Keratinocyte (primary cell): ENCODE results near the gene MXRA8. TPM values are rescaled to one million over a fixed set of nuclear protein-coding genes. Genes with fewer than 3 reads are reported as not detected.

ENCODE experiments used
- DNase-seq: peaks from one replicate; pipeline ENCODE4 v3.0.0-alpha.2; 2011; ENCODE audit warnings: low read depth, missing footprints, low spot score
- FAIRE-seq: peaks from 2 replicates; lab custom pipeline; 2011; peaks lifted over from hg19 to GRCh38; lab: Jason Lieb, UNC
- H2AFZ ChIP-seq: 2 replicates; pipeline ENCODE4 v1.6.0; 2012; ENCODE audit warnings: low read length, control low read depth, inconsistent platforms; ENCODE audit not compliant: control insufficient read depth
- H3K27ac ChIP-seq: 2 replicates; pipeline ENCODE4 v1.5.1; 2011; ENCODE audit warnings: low read length; ENCODE audit not compliant: control insufficient read depth, insufficient read depth
- H3K27me3 ChIP-seq: 3 replicates; pipeline ENCODE4 v1.6.0; 2011; ENCODE audit warnings: low read length; ENCODE audit not compliant: control insufficient read depth, insufficient read depth; ENCODE audit errors: extremely low read depth
- H3K36me3 ChIP-seq, 2 experiments: 2 replicates in 1 of 2; 3 replicates in 1 of 2; pipeline ENCODE4 v1.5.1; 2011; ENCODE audit warnings: low read length in 2 of 2, mild to moderate bottlenecking in 1 of 2; ENCODE audit not compliant: control insufficient read depth in 2 of 2, insufficient read depth in 2 of 2; ENCODE audit errors: extremely low read depth in 1 of 2
- H3K4me1 ChIP-seq: 3 replicates; pipeline ENCODE4 v1.5.1; 2011; ENCODE audit warnings: low read length; ENCODE audit not compliant: control insufficient read depth, insufficient read depth; ENCODE audit errors: extremely low read depth
- H3K4me2 ChIP-seq: 3 replicates; pipeline ENCODE4 v1.6.0; 2011; ENCODE audit warnings: low read depth, low read length; ENCODE audit not compliant: control insufficient read depth, insufficient read depth; ENCODE audit errors: extremely low read depth
- H3K4me3 ChIP-seq, 3 experiments: fragments of 200-600 bp in 1 of 3; sonication (generic) in 1 of 3; 2 replicates in 2 of 3; 3 replicates in 1 of 3; pipeline ENCODE4 v1.5.1; 2011 to 2016; ENCODE audit warnings: low read length in 3 of 3, mild to moderate bottlenecking in 3 of 3, control low read depth in 2 of 3, inconsistent platforms in 1 of 3, low read depth in 1 of 3, mixed read lengths in 1 of 3, mixed run types in 1 of 3, moderate library complexity in 1 of 3; ENCODE audit not compliant: control insufficient read depth in 2 of 3, insufficient read depth in 2 of 3; ENCODE audit errors: extremely low read depth in 1 of 3
- H3K79me2 ChIP-seq: 2 replicates; pipeline ENCODE4 v1.6.0; 2012; ENCODE audit warnings: low read length; ENCODE audit not compliant: control insufficient read depth, insufficient read depth
- H3K9ac ChIP-seq: 3 replicates; pipeline ENCODE4 v1.6.0; 2011; ENCODE audit warnings: low read length; ENCODE audit not compliant: control insufficient read depth, insufficient read depth; ENCODE audit errors: extremely low read depth
- H3K9me1 ChIP-seq: 3 replicates; pipeline ENCODE4 v1.6.0; 2011; ENCODE audit warnings: low read length; ENCODE audit not compliant: control insufficient read depth, insufficient read depth; ENCODE audit errors: extremely low read depth
- H3K9me3 ChIP-seq: 2 replicates; pipeline ENCODE4 v1.5.1; 2012; ENCODE audit warnings: low read depth, low read length; ENCODE audit not compliant: control insufficient read depth
- H4K20me1 ChIP-seq: 3 replicates; pipeline ENCODE4 v1.6.0; 2011; ENCODE audit warnings: low read length; ENCODE audit not compliant: control insufficient read depth, insufficient read depth; ENCODE audit errors: extremely low read depth
- CTCF ChIP-seq, 3 experiments: IDR thresholded peaks in 1 of 3; conservative IDR thresholded peaks in 1 of 3; optimal IDR thresholded peaks in 1 of 3; 2 replicates in 2 of 3; 3 replicates in 1 of 3; pipeline versions ENCODE3 to v1.5.1; 2011; ENCODE audit warnings: low read length in 3 of 3, mild to moderate bottlenecking in 3 of 3, moderate library complexity in 2 of 3, control low read depth in 1 of 3, inconsistent platforms in 1 of 3; ENCODE audit not compliant: insufficient read depth in 2 of 3; ENCODE audit errors: extremely low read depth in 1 of 3
- EZH2 ChIP-seq: IDR thresholded peaks from one replicate; pipeline ENCODE4 v1.6.1; 2012; ENCODE audit warnings: inconsistent platforms, mild to moderate bottlenecking, low read length, moderate library complexity
- dilution Hi-C: fragments of 300-500 bp; cut with MboI; formaldehyde crosslinking; loops from one replicate; pipeline ENCODE4 v1.7.0; 2020; ENCODE audit warnings: low sequenced_read_pairs; ENCODE audit not compliant: extremely low pct_ligation_motif_present
- polyA plus RNA-seq, 5 experiments: library from polyadenylated mRNA; depleted of rRNA in 3 of 5; stranded (reverse) in 3 of 5; stranded (forward) in 1 of 5; unstranded in 1 of 5; fragments of >200 nt; gene quantifications; 1 replicate in 1 of 5; 2 replicates in 3 of 5; 3 replicates in 1 of 5; pipeline versions ENCODE4 v1.2.1 to v1.2.3, GENCODE V29; 2011 to 2012; ENCODE audit warnings: missing spikeins in 2 of 5, low read depth in 1 of 5, low replicate concordance in 1 of 5

The MXRA8 gene
- polyA plus RNA-seq, 1 donor (not counting 4 experiments of a cell fraction or from before 2014, with no cell fraction given) = not detected

DNA sequence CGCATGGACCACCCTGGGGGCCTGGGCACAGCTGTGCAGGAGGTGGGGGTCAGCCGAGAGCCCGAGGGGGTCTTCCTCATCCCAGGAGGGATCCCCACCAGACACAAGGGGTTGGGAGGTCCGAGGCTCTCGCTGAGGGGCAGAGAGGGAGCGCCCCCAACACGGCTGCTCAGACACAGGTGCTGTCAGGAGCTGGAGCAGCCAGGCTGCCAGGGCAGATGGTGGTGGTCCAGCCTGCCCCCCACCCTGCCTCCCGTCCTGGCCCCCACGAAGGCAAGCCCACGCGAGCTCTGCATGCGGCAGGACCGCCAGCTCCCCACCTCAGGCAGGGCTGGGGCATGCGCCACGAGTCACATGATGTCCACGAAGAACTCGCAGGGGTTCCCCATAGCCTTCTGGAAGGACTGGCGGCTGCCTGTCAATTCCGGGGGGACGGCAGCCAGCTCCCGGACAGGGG is 22.5 kb downstream of the MXRA8 start:
- H3K27ac ChIP-seq = no peak overlapping the region
- no peaks in the 10 kb centered on the region for H3K9me1 ChIP-seq
- H3K4me2 ChIP-seq = no peak overlapping the region
- H3K4me1 ChIP-seq = peaks cover 32% of the 10 kb centered on the region
- TF ChIP-seq EZH2 = no peak
- TF ChIP-seq CTCF (optimal IDR thresholded peaks at IDR 0.05 in 1 of 3, IDR thresholded peaks at IDR 0.05 in 1 of 3, conservative IDR thresholded peaks at IDR 0.05 in 1 of 3; ENCODE audit: extremely low read depth in 1 of 3, insufficient read depth in 2 of 3, low read length in 3 of 3) = no peak
- peaks cover 36% of the 10 kb centered on the region for H4K20me1 ChIP-seq
- H3K9ac ChIP-seq = no peak overlapping the region
- H3K36me3 ChIP-seq = peaks cover 9 to 18% of the 10 kb centered on the region in 2 experiments
- H3K27me3 ChIP-seq = peaks cover 11% of the 10 kb centered on the region
- dilution Hi-C loops = no loop called here
- DNase-seq = no peak
- H3K79me2 ChIP-seq = peaks cover 5% of the 10 kb centered on the region
- FAIRE-seq = no peak
- no peak overlapping the region for H2AFZ ChIP-seq
- H3K9me3 ChIP-seq = no peaks in the 10 kb centered on the region
- no peak overlapping the region for H3K4me3 ChIP-seq

DNA sequence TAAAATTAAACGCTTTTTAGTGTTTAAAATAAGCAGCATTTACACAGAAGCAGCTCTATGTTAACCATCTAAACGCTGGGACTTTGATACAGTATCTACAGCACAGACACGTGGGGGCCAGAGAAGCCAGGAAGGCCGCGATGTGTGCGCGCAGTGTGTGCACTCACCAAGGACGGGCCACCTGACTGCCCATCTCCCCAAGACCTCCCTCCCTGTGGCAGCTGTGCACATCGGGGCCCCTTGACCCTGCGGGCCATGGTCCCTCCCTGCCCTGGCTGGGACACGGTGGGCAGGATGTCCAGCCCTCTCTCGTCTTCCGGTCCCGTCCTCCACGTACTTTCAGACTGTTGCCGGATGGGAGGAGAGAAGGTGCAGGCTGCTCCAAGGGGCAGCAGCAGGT is 23.1 kb downstream of the MXRA8 start:
- TF ChIP-seq CTCF (optimal IDR thresholded peaks at IDR 0.05 in 1 of 3, IDR thresholded peaks at IDR 0.05 in 1 of 3, conservative IDR thresholded peaks at IDR 0.05 in 1 of 3; ENCODE audit: extremely low read depth in 1 of 3, insufficient read depth in 2 of 3, low read length in 3 of 3) (no peak), EZH2 (no peak)
- H3K4me3 ChIP-seq = no peak overlapping the region
- peaks cover 7 to 12% of the 10 kb centered on the region in 2 experiments for H3K36me3 ChIP-seq

More for the DNA sequence above, 23.1 kb downstream of the MXRA8 start:
- Histone ChIP-seq H4K20me1 (peaks cover 31% of the 10 kb centered on the region), H3K27ac (no peak overlapping the region), H3K9ac (no peak overlapping the region), H3K27me3 (peaks cover 11% of the 10 kb centered on the region), H3K9me1 (no peaks in the 10 kb centered on the region), H2AFZ (no peak overlapping the region), H3K4me2 (no peak overlapping the region), H3K79me2 (peaks cover under 1% of the 10 kb centered on the region), H3K9me3 (no peaks in the 10 kb centered on the region), H3K4me1 (peaks cover 32% of the 10 kb centered on the region)
- DNase-seq (no peak), FAIRE-seq (no peak)
- dilution Hi-C loops = no loop called here
